Measurements from ENCODE around the gene SLC66A2. TPM values are rescaled to one million over a fixed set of nuclear protein-coding genes. Genes with fewer than 3 reads are reported as not detected.

The SLC66A2 gene
- total and polyA plus RNA-seq, 2 donors (not counting 1 experiment from before 2014, with no cell fraction given) = 44.4 to 45.1 TPM

- intact Hi-C loops (cut with micrococcal nuclease) = no loop called here
- TF ChIP-seq EZH2 (IDR thresholded peaks at IDR 0.05; ENCODE audit: borderline replicate concordance, insufficient read depth, low read depth, low read length, poor library complexity, severe bottlenecking) (no peak), CTCF (IDR thresholded peaks at IDR 0.05) (no peak)
- H3K9me3 Mint-ChIP-seq (ENCODE audit: insufficient read depth) = no peaks in the 10 kb centered on the region
- Histone ChIP-seq H3K27me3 (replicated peaks in 1 of 4; ENCODE audit: control extremely low read depth in 1 of 4, control insufficient read depth in 3 of 4, insufficient read depth in 4 of 4, low read length in 3 of 4) (no peaks in the 10 kb centered on the region), H3K4me3 (ENCODE audit: control extremely low read depth in 1 of 5, extremely low read depth in 1 of 5, insufficient read depth in 1 of 5, low read depth in 2 of 5, low read length in 4 of 5) (no peak overlapping the region), H3K27ac (ENCODE audit: low read length in 2 of 2) (no peak overlapping the region), H3K9me3 (ENCODE audit: control extremely low read depth in 1 of 3, control insufficient read depth in 2 of 3, insufficient read depth in 1 of 3, low read length in 2 of 3) (peaks cover 0 to 9% (median 0%) of the 10 kb centered on the region in 3 donors), H3K79me2 (ENCODE audit: control insufficient read depth, insufficient read depth, low read length) (peaks cover 43% of the 10 kb centered on the region), H2AFZ (ENCODE audit: insufficient read depth, low read depth, low read length, poor library complexity, severe bottlenecking) (no peak overlapping the region), H3K9ac (ENCODE audit: low read length) (no peak overlapping the region), H3K4me2 (replicated peaks; ENCODE audit: low read depth, low read length, poor library complexity, severe bottlenecking) (no peak overlapping the region), H3K4me1 (ENCODE audit: control insufficient read depth in 2 of 2, insufficient read depth in 2 of 2, low read length in 2 of 2) (peaks cover 17 to 27% of the 10 kb centered on the region in 2 donors), H3K36me3 (replicated peaks in 1 of 2; ENCODE audit: control extremely low read depth in 1 of 2, control insufficient read depth in 1 of 2, extremely low read depth in 1 of 2, insufficient read depth in 2 of 2, low read length in 1 of 2) (peaks cover 2 to 24% of the 10 kb centered on the region in 2 experiments), H4K20me1 (ENCODE audit: control insufficient read depth, insufficient read depth, low read length, poor library complexity, severe bottlenecking) (peaks cover 53% of the 10 kb centered on the region)
- WGBS (ENCODE audit: insufficient coverage) = 98% methylated on average over 25 of the region's 29 CpGs
- POLR2A ChIA-PET = no interaction called here
- DNase-seq = no peak
- no peak for ATAC-seq (ENCODE audit: low read depth)
- no peak overlapping the region for H3K4me3 Mint-ChIP-seq
- H3K4me1 Mint-ChIP-seq = peaks cover 38% of the 10 kb centered on the region
- no peak overlapping the region for H3K27ac Mint-ChIP-seq
- CTCF ChIA-PET = no interaction called here
- no peaks in the 10 kb centered on the region for H3K27me3 Mint-ChIP-seq
These were observed 39.8 kb downstream of the SLC66A2 start for GRCh38 chr18:79911344-79912270.

All from B cell (primary cell).